SKM-1 treated with dmso at 0.1 percent for 144 hours (cell line): ENCODE measurements around the gene APAF1.
"Not testable (repeated sequence)": the region's sequence is repeated elsewhere in the genome, so short reads cannot be mapped to it uniquely, and the experiment has no call there.

Experiments
- DNase-seq: peaks from one replicate; lab custom pipeline; 2025; ENCODE audit not compliant: unreplicated experiment; lab: John Stamatoyannopoulos, UW

The APAF1 gene

DNA sequence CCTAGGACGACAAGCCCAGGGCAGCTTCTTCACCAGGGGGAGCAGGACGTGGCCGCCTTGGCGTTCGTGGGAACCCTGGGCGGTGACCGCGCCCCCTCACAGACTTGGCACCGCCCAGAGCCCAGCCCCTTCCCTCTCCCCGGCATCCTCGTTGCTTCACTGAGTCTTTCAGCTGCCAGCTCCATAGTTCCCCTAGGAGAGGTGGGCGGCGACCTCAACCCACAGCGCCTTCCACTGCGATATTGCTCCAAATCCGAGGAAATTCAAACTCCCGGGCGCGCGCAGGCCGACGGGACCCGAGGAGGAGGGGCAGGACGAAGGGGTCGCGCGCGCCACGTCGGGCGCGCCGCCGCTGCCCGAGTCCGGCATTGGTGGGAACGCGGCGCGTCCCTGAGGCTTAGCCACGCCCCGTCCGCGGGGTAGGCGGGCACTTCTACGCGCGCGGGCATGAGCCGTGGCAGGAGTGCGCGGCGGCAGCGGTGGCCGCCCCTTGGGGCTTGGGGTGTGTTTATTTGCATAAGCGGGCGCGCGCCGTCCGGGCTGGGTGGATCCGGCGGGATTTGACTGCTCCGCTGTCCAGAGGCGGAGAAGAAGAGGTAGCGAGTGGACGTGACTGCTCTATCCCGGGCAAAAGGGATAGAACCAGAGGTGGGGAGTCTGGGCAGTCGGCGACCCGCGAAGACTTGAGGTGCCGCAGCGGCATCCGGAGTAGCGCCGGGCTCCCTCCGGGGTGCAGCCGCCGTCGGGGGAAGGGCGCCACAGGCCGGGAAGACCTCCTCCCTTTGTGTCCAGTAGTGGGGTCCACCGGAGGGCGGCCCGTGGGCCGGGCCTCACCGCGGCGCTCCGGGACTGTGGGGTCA, at the start of gene APAF1, which contains the start of gene IKBIP:
TSS of gene APAF1 (plus strand) at position 579 of the 860 bp plus-strand sequence. CDS start 3,070 bp downstream, outside the sequence.
TSS of gene IKBIP (minus strand) at position 77 of the 860 bp plus-strand sequence. CDS start 87 bp downstream, outside the sequence.
- peak; percentile 73 for DNase-seq

GRCh38 chr12:98597313-98597712, 47.8 kb upstream of the APAF1 start:
- not testable (repeated sequence) for DNase-seq

- DNase-seq = no peak
These were observed 43.2 kb upstream of the APAF1 start for GRCh38 chr12:98601924-98602323.

GRCh38 chr12:98606359-98606988, 38.6 kb upstream of the APAF1 start:
- DNase-seq = no peak

DNA sequence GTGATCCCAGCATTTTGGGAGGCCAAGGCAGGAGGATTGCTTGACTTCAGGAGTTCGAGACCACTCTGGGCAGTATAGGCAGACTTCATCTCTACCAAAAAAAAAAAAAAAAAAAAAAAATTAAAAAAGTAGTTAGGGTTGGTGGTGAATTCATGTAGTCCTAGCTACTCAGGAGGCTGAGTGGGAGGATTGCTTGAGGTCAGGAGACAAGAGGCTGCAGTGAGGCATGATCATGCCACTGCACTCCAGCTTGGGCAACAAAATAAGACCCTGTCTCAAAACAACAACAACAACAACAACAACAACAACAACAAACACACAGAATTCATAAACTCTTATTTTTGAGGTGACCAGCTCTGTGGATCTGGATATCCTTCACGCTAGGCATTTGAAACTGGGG, 34.5 kb upstream of the APAF1 start:
- DNase-seq = no peak

GRCh38 chr12:98612696-98613334, 32.3 kb upstream of the APAF1 start:
- peak; percentile 17 for DNase-seq

- peak; percentile 78 for DNase-seq
These were observed 26.1 kb upstream of the APAF1 start for GRCh38 chr12:98618952-98619351.

- DNase-seq = no peak
These were observed 9.3 kb upstream of the APAF1 start for GRCh38 chr12:98635657-98636323.

GRCh38 chr12:98637068-98637467, 8.0 kb upstream of the APAF1 start:
- no peak for DNase-seq

- no peak for DNase-seq
These were observed 7.1 kb upstream of the APAF1 start for GRCh38 chr12:98638009-98638408.

DNA sequence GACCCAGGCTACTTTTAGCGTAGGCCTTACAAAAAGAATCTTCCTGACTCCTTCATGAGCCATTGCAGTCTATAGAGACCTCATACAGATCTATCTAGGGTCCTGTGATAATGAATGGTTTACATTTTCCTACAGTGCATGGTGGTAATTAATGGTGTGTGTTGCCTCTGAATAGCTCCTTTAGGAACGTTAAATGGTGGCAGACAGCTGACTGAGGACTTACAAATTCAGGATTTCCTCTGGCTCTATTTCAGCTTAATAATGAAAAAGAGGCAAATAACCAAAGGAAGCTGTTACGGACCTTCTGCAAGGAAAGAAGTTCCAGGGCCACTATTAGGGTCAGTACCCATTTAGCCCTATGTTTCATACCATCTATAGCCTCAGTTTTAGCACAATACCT, 5.6 kb upstream of the APAF1 start:
- no peak for DNase-seq

- not testable (repeated sequence) for DNase-seq
These were observed 2.3 kb upstream of the APAF1 start for GRCh38 chr12:98642801-98643200.

- DNase-seq = no peak
These were observed 718 bp upstream of the APAF1 start for GRCh38 chr12:98644433-98644711.

DNA sequence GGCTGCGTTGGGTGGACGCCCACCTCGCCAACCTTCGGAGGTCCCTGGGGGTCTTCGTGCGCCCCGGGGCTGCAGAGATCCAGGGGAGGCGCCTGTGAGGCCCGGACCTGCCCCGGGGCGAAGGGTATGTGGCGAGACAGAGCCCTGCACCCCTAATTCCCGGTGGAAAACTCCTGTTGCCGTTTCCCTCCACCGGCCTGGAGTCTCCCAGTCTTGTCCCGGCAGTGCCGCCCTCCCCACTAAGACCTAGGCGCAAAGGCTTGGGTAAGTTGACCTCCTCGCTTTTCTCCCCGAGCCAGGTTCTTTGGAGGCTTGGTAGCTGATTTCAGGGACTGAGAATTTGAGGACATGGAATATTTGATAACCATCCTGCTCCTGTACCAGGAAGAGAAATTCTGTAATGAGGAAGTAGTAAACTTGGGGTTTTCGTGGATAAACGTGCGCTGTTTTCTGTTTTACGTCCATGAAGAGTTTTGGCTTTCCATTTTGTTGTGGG, 530 bp downstream of the APAF1 start:
- DNase-seq = no peak

DNA sequence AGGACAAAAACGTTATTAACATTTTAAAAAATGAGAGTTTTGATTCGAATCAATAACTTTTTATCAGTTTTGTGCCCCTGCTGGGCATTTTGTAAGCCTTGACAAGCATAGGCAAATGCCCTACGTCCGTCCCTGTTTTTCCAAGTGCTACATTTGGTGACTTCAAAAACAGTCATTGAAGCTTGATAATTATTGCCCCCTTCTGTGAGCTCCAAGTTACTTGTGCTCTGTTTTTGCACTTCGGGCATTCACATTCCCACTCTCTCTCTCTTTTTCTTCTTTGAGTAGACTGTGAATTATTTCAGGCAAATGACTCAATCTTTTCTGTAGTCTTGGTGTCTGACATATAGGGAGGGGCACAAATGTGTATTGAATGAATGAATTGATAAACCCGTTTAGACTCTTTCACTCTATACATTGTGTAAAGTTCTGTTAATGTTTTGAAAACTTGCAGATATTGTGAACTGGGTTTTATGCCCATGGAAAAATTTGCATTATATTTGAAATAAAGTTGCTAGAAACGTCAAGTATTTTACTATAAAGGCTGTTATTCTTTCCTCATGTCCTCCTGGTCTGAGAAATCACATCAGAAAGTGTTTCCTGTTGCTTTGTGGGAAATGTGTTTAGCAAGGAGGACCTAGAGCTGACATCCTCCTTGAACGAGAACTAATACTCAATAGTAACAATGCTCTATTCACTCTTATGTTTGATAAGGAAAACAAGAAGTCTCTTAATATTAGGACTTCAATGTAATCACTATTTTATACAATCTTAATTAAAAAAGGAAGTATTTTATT, 1.4 kb downstream of the APAF1 start:
- DNase-seq = no peak

DNA sequence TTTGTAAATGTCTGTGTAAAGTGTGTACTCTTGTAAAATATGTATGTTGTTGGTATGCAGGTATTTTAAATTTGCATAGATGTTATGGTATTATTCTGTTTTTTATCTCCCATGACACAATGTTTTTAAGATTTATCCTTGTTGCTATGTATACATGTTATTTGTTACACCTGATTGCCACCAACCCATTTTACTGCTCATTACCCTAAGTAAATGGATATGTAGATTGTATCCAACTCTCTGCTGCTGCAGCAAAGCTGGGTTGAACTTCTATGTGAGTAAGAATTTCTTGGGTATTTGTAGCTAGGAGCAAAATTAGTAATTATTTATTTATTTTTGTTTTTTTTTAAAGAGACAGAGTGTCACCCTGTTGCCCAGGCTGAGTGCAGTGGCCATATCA, 6.2 kb downstream of the APAF1 start:
- DNase-seq = no peak

- peak; percentile 25 for DNase-seq
These were observed 8.9 kb downstream of the APAF1 start for GRCh38 chr12:98653866-98654493.

DNA sequence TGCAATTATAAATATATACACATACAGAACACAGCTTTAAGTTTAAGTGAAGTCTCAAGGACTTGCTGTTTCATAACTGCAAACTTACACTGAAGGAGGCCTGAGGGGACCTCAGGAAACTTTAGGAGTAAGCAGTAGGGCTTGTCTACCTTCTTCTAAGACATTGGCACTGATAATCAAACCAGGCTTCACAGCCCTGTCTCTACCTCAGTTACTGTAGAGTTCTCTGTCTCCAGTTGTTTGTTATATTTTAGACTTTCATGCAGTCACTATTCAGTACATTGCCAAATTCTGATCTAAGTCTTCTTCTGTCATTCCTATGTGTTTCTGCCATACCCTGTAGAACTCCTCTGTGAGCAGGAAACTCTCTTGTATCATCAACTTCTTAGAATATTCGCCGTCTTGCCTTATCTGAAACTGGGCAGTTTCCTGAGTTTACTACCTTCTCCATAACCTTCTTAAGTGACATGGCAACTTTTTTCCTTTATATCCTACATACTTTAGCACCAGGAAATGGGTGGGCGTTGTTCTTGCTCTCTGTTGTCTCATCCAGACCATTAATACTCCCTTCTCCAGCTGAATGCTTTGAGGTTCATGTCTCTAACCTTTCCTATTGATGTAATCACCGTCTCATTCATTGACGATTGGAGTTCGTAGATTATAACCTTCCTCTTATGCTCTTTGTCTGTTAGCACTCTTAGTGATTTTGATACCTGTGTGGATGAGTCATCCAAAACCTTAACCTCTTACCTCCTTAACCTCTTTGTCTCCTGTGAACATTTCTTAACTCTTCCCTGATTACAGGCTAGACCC, 11.4 kb downstream of the APAF1 start:
- DNase-seq = no peak

DNA sequence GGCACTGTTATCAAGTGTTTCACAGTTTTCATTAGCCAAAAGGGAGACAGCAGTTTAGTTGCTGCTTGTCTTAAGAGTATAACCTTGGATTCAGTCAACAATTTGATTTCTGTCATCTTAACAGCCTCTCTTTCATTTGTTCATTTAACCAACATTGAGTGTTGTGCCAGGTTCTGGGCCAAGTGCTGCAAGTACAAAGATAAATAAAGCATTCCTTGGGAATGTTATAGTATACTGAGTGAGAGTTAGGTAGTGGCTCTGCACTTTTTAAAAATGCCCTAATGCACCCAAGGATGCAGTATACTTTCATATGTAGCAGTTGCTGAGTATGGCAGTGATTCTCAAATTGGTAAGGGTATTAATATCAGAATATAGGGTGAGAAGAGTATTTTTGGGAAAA, 15.4 kb downstream of the APAF1 start:
- no peak for DNase-seq
